ENCODE results near the gene TMEM54.

DNA sequence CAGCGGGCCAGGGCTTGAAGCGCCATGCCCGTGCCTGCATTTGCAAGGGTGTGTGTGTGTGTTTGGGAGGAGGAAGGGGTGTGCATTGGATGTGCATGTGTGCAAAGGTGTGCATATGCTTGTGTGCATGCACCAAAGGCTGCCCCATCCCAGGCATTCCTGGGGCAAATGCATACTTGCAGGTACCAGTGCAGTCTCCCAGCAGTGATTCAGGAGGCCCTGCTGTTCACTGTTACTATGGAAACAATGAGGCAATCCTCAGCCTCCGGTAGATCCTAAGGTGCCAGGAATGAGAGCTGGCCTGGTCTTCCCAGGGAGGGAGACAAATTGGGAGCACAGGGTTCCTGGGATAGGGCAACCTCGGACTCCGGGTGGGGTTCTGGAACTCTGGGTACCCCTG is 23.0 kb downstream of the TMEM54 start:
- TF ChIP-seq, protein P1, sequence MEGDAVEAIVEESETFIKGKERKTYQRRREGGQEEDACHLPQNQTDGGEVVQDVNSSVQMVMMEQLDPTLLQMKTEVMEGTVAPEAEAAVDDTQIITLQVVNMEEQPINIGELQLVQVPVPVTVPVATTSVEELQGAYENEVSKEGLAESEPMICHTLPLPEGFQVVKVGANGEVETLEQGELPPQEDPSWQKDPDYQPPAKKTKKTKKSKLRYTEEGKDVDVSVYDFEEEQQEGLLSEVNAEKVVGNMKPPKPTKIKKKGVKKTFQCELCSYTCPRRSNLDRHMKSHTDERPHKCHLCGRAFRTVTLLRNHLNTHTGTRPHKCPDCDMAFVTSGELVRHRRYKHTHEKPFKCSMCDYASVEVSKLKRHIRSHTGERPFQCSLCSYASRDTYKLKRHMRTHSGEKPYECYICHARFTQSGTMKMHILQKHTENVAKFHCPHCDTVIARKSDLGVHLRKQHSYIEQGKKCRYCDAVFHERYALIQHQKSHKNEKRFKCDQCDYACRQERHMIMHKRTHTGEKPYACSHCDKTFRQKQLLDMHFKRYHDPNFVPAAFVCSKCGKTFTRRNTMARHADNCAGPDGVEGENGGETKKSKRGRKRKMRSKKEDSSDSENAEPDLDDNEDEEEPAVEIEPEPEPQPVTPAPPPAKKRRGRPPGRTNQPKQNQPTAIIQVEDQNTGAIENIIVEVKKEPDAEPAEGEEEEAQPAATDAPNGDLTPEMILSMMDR (conservative IDR thresholded peaks at IDR 0.05): no peak
- TF ChIP-seq EZH2 (IDR thresholded peaks at IDR 0.05; ENCODE audit: low read depth): no peak

Measured in PC-9 (cell line).